ENCODE data around the gene C2CD2.

The C2CD2 gene

DNA sequence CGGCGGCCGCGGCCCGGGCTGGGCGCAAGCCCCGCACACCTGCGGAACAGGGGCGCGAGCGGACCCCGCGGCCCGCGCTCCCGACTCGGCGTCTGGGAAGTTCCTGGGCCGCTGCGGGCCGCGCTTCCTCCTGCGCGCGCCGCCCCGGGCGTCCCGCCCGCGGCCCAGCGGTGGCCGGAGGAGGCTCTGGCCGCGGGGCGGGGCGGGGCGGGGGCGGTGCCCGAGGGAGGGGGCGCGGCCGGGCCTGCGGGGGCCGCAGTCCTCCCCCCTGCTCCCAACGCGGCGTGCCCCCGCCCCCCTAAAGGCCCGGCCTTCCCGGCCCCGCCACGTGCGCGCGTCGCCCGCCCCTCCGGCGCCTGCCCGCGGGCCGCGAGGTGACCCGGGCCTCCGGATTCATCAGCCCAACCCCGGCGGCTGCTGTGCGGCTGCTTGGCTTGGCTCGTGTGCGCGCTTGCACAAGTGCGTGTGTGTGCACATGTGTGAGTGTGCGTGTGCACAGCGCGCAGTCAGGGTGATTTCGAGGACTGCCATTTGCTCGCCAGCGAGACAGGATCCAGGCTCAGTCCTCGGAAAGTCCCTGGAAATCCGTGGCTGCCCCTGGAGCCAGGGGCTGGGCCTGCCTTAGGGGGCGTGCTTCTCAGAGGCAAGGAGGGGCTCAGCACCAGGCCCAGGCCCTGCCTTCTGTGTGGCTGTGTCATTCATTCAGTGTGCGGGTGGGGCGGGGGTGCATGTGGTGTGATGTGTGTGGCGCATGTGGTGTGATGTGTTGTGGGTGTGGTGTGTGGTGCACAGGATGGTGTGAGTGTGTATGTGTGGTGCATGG is at the start of gene C2CD2:
C2CD2 (minus strand) TSS at position 188 of the 823 bp plus-strand sequence. CDS start 370 bp downstream, outside the sequence.
- no peak for DNase-seq (ENCODE audit: low read depth)
- TF ChIP-seq CTCF (IDR thresholded peaks at IDR 0.05; ENCODE audit: control insufficient read depth, insufficient read depth, low read depth, low read length, missing control alignments), result no peak
- peak within 1 kb of the TSS; percentile 82 for H3K4me3 ChIP-seq (ENCODE audit: control insufficient read depth, low read depth, low read length)

GRCh38 chr21:42003051-42003461 is 49.2 kb upstream of the C2CD2 start:
- DNase-seq (ENCODE audit: low read depth), result no peak
- TF ChIP-seq CTCF (IDR thresholded peaks at IDR 0.05; ENCODE audit: control insufficient read depth, insufficient read depth, low read depth, low read length, missing control alignments), result no peak
- no peak overlapping the region for H3K4me3 ChIP-seq (ENCODE audit: control insufficient read depth, low read depth, low read length)

GRCh38 chr21:42002421-42002958 is 48.7 kb upstream of the C2CD2 start:
- no peak overlapping the region for H3K4me3 ChIP-seq (ENCODE audit: control insufficient read depth, low read depth, low read length)
- DNase-seq (ENCODE audit: low read depth), result peak; percentile 89

GRCh38 chr21:42001781-42002180 is 48.0 kb upstream of the C2CD2 start:
- no peak for DNase-seq (ENCODE audit: low read depth)
- no peak for TF ChIP-seq CTCF (IDR thresholded peaks at IDR 0.05; ENCODE audit: control insufficient read depth, insufficient read depth, low read depth, low read length, missing control alignments)
- no peak overlapping the region for H3K4me3 ChIP-seq (ENCODE audit: control insufficient read depth, low read depth, low read length)

More at GRCh38 chr21:42002421-42002958, 48.7 kb upstream of the C2CD2 start:
- no peak for TF ChIP-seq CTCF (IDR thresholded peaks at IDR 0.05; ENCODE audit: control insufficient read depth, insufficient read depth, low read depth, low read length, missing control alignments)

DNA sequence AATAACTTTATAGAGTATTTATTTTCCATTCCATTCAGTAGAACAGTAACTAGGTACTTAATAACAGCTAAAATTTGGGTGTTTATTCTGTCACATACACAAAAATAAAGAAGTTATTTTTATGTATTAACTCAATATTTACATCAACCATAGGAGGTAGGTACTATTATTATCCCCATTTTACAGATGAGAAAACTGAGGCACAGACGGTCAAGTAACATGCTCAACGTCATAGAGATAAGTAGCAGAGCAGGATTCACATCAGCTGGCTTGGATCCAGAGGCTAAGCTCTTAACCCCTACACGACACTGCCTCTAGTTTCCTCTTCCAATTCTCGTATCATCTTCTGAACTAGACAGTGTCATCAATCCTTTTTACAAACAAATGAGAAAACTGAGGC is 47.1 kb upstream of the C2CD2 start:
- no peak for TF ChIP-seq CTCF (IDR thresholded peaks at IDR 0.05; ENCODE audit: control insufficient read depth, insufficient read depth, low read depth, low read length, missing control alignments)
- no peak for DNase-seq (ENCODE audit: low read depth)
- H3K4me3 ChIP-seq (ENCODE audit: control insufficient read depth, low read depth, low read length), result no peak overlapping the region

GRCh38 chr21:41997657-41998056 is 43.8 kb upstream of the C2CD2 start:
- DNase-seq (ENCODE audit: low read depth), result no peak
- TF ChIP-seq CTCF (IDR thresholded peaks at IDR 0.05; ENCODE audit: control insufficient read depth, insufficient read depth, low read depth, low read length, missing control alignments), result no peak
- no peak overlapping the region for H3K4me3 ChIP-seq (ENCODE audit: control insufficient read depth, low read depth, low read length)

All from AG09309 (cell line).